Heart right ventricle (tissue), 16 donors: Measurements from ENCODE around the gene RUNX1. TPM values are rescaled to one million over a fixed set of nuclear protein-coding genes. Genes with fewer than 3 reads are reported as not detected.

Source experiments
- ATAC-seq, 8 donors: fragments of 200-7000 bp; cut with Tn5 transposase; one replicate each; pipeline ENCODE4 v1.9.1; 2020; ENCODE audit warnings: mild to moderate bottlenecking in 8 of 8, moderate library complexity in 8 of 8, moderate number of reproducible peaks in 1 of 8
- DNase-seq, 2 donors: peaks; one replicate each; pipeline ENCODE4 v3.0.0-alpha.2; 2020
- H3K27ac ChIP-seq, 10 donors: fragments of 200-600 bp; sonication (generic) in 2 of 10; one replicate each; pipeline versions ENCODE4 v1.5.0 to v1.8.0; 2020 to 2022; ENCODE audit warnings: mild to moderate bottlenecking in 3 of 10
- H3K27me3 ChIP-seq, 7 donors: fragments of 200-600 bp; one replicate each; pipeline ENCODE4 v1.8.0; 2021 to 2022; ENCODE audit warnings: mild to moderate bottlenecking in 2 of 7
- H3K36me3 ChIP-seq, 9 donors: fragments of 200-600 bp; sonication (generic) in 1 of 9; one replicate each; pipeline versions ENCODE4 v1.5.0 to v1.8.0; 2020 to 2022; ENCODE audit warnings: mild to moderate bottlenecking in 2 of 9
- H3K4me1 ChIP-seq, 9 donors: fragments of 200-600 bp; sonication (generic) in 1 of 9; one replicate each; pipeline versions ENCODE4 v1.5.0 to v1.8.0; 2020 to 2022; ENCODE audit warnings: mild to moderate bottlenecking in 4 of 9
- H3K4me3 ChIP-seq, 10 donors: fragments of 200-600 bp; sonication (generic) in 2 of 10; one replicate each; pipeline versions ENCODE4 v1.5.0 to v1.8.0; 2020 to 2022; ENCODE audit warnings: mild to moderate bottlenecking in 7 of 10, moderate library complexity in 2 of 10
- H3K9me3 ChIP-seq, 11 donors: fragments of 200-600 bp in 10 of 11; sonication (generic) in 2 of 11; one replicate each; pipeline versions ENCODE4 v1.5.0 to v1.8.0; 2013 to 2022; ENCODE audit warnings: mild to moderate bottlenecking in 2 of 11, control low read depth in 1 of 11, moderate library complexity in 1 of 11
- WGBS, 2 donors: extraction: QIAGEN DNeasy Blood & Tissue Kit; methylation state at CpG; one replicate each; pipeline ENCODE4 v1.1.7; 2013; ENCODE audit warnings: inconsistent platforms in 1 of 2; 5-methylcytosine and 5-hydroxymethylcytosine counted together
- intact Hi-C, 10 donors: fragments of 100-400 bp; cut with DNase I; formaldehyde crosslinking; loops; one replicate each; pipeline versions ENCODE4 v1.11.1 to v1.14.2; 2022
- polyA plus RNA-seq, 2 donors: library from polyadenylated mRNA; stranded (reverse); fragments of 200-250 nt; gene quantifications; one replicate each; pipeline ENCODE4 v1.2.3, GENCODE V29; 2013
- total RNA-seq, 10 donors: library from RNA; stranded (reverse); fragmentation: NEBNext Ultra II Directional in 3 of 10; extraction: Animal tissue kit (Norgen Biotek cat#: 25700) in 3 of 10; gene quantifications; one replicate each; pipeline versions ENCODE4 v1.2.1 to v1.2.4, GENCODE V29; 2021 to 2023
- TF ChIP-seq, protein P1 (sequence below), 9 donors: fragments of 200-600 bp; sonication (generic) in 2 of 9; IDR thresholded peaks; one replicate each; pipeline versions ENCODE4 v1.5.0 to v1.8.0; 2021 to 2022; ENCODE audit warnings: antibody characterized with exemption in 9 of 9, mild to moderate bottlenecking in 5 of 9, moderate library complexity in 1 of 9
- donor health status: Arrhythmogenic right ventricular cardiomyopathy.
- donor health status: ischemic (EF 13 %, LVEDD 7.1; RV severe dilation, severe dysfunction).
- donor health status: healthy with polysubstance abuse.
- donor health status: DM: no; HTN: yes; CAD: no.
- donor health status: DM: no; HTN: no; CAD: no.
- donor health status: ischemic (EF 25% LVEDD 6.9; RV normal size, moderate dysfunction).
- donor health status: ischemic (EF 25% LVEDD 5.7; RV mildly dilated, moderate dysfunction).
- donor health status: healthy.
- donor health status: DM: yes; HTN: yes; CAD: no.
- donor health status: Ischemic cardiomyopathy.
- donor health status: ischemic (EF 35%, LVEDD 5.7; RV mildly dilated, moderate dysfunction).
- donor health status: nonischemic (EF 11% LVEDD 7.7; RV severe dilation, severe dysfunction).
- donor health status: DM: yes; HTN: yes; CAD: no.
- donor health status: PGD.
- donor health status: ischemic (EF 29% LVEDD 5.4; RV normal size, mild dysfunction).
- donor health status: nonischemic (EF 23%, LVEDD 6.1; RV moderate dilation, normal function).

The RUNX1 gene
- total and polyA plus RNA-seq, 12 donors: 0.88 to 29.3 (median 3.5) TPM

DNA sequence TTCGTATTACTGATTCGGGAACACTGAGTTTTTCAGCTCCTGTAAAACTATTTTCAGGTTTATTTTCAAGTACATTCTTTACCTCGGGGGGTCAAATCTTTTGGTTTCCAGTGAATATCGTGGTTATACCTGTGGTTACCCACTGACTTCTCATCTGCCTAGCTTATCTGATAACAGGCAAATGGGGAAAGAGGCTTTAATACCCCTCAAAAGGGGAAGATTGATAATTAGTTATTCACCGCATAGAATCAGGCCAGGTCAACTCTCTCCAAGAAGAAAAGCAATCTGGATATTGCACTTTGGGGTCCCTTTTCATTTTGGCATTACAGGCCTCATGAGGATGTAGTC is 23.0 kb downstream of the RUNX1 start:
- DNase-seq (no peak), ATAC-seq (no peak)
- peaks cover 0 to 32% (median 16%) of the 10 kb centered on the region in 7 donors for H3K27me3 ChIP-seq
- no peaks in the 10 kb centered on the region for H3K36me3 ChIP-seq
- intact Hi-C loops: no loop called here
- peak overlapping the region in 4 of 10 donors; percentile 24 to 41 (median 33) for H3K4me3 ChIP-seq
- 79 to 80% methylated on average over 5 of the region's 5 CpGs for WGBS, 2 donors
- H3K27ac ChIP-seq: peak overlapping the region in 4 of 10 donors; percentile 2 to 90 (median 36)
- peaks cover 0 to 56% (median 0%) of the 10 kb centered on the region in 9 donors for H3K4me1 ChIP-seq
- TF ChIP-seq, protein P1, sequence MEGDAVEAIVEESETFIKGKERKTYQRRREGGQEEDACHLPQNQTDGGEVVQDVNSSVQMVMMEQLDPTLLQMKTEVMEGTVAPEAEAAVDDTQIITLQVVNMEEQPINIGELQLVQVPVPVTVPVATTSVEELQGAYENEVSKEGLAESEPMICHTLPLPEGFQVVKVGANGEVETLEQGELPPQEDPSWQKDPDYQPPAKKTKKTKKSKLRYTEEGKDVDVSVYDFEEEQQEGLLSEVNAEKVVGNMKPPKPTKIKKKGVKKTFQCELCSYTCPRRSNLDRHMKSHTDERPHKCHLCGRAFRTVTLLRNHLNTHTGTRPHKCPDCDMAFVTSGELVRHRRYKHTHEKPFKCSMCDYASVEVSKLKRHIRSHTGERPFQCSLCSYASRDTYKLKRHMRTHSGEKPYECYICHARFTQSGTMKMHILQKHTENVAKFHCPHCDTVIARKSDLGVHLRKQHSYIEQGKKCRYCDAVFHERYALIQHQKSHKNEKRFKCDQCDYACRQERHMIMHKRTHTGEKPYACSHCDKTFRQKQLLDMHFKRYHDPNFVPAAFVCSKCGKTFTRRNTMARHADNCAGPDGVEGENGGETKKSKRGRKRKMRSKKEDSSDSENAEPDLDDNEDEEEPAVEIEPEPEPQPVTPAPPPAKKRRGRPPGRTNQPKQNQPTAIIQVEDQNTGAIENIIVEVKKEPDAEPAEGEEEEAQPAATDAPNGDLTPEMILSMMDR (IDR thresholded peaks at IDR 0.05): no peak
- peaks cover 0 to 4% (median 0%) of the 10 kb centered on the region in 11 donors for H3K9me3 ChIP-seq

DNA sequence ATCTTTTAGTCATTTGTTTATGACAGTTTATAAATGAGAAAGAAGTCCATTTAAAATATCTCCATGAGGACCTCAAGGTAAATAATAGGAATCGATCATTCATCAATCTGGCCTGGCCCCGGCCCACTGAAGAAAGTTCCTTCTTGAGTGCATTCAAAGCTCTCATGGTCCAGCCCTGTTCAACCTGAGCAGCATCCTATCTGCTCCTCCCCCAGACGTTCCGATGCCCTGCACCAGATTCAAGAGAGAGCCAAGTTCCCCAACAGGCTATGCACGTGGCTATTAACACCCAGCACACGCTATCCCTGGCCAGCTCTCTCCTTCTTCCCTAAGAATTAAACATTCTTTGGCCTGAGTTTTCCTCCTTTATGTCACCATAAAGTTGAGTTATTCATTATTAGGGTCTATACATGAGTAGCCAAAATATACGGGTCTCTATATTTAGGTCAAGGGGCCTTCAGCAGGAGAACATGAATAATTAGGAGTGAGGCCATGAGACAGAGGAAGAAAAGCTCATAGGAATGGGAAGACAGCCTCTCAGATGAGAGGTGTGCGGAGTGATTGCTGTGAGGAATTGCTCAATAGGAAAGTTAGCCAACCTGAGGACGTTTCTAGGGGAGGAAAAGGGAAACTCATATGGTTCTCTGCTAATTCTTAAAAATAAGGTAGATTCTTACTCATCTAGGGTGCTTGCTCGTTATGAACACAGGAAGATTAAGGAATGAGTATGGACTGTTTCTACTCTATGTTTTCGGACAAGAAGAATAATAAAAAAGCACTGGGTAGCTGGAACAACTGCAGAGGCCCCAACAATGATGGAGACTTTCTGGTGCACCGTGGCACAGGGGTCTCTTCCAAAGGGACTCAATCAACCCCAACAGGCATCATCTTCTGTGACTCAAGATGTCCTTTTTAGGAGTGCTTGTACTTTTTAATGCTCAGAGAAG is 23.6 kb downstream of the RUNX1 start:
- peaks cover 0 to 32% (median 11%) of the 10 kb centered on the region in 7 donors for H3K27me3 ChIP-seq
- H3K9me3 ChIP-seq: peaks cover 0 to 4% (median 0%) of the 10 kb centered on the region in 11 donors
- H3K27ac ChIP-seq: peak overlapping the region in 2 of 10 donors; percentile 18 to 90
- peaks cover 0 to 61% (median 0%) of the 10 kb centered on the region in 9 donors for H3K4me1 ChIP-seq
- intact Hi-C loops: no loop called here
- no peak for DNase-seq
- no peak for ATAC-seq
- WGBS, 2 donors: 78 to 81% methylated on average over 12 of the region's 12 CpGs
- no peaks in the 10 kb centered on the region for H3K36me3 ChIP-seq
- TF ChIP-seq, protein P1 (IDR thresholded peaks at IDR 0.05): no peak
- peak overlapping the region in 1 of 10 donors; percentile 41 for H3K4me3 ChIP-seq

DNA sequence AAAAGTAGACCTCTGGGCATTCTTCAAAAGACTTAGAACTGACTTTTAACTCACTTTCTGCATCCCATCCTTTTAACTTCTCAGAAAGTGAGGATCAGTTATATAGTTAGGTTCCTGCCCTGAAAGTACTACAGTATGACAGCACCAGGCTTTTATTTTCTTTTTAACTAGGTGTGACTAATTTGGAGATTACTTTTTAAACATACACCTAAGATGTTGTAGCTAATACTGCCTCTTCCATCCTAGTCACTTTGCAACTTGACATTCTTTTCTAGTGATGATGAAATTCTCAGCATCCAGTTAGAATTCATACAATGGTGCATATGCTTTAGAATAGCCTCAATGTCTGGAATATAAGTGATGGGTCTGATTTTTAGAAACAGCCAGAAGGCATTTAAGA is 24.6 kb downstream of the RUNX1 start:
- TF ChIP-seq, protein P1 (IDR thresholded peaks at IDR 0.05): no peak
- Histone ChIP-seq H3K27me3 (peaks cover 0 to 36% (median 7%) of the 10 kb centered on the region in 7 donors), H3K4me3 (no peak overlapping the region), H3K4me1 (peaks cover 0 to 67% (median 0%) of the 10 kb centered on the region in 9 donors), H3K27ac (no peak overlapping the region), H3K36me3 (no peaks in the 10 kb centered on the region), H3K9me3 (peaks cover 0 to 4% (median 0%) of the 10 kb centered on the region in 11 donors)
- ATAC-seq (no peak), DNase-seq (no peak)
- intact Hi-C loops: no loop called here

DNA sequence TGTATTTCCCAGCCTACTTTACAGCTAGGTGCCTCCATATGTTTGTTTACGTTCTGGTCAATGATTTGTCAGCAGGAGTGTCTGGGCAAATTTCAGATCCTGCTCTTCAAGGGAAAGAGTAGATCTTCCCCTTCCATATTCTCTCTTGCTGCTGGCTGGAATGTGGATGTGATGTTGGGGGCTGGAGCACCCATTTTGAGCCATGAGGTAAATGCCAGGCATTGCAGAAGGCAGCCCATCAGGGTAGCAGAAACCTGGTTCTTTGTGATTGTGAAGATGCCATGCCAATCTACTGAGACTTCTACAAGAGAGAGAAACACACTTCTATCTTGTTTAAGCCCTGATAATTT is 25.1 kb downstream of the RUNX1 start:
- peaks cover 0 to 36% (median 6%) of the 10 kb centered on the region in 7 donors for H3K27me3 ChIP-seq
- peaks cover 0 to 4% (median 0%) of the 10 kb centered on the region in 11 donors for H3K9me3 ChIP-seq
- ATAC-seq (no peak), DNase-seq (no peak)
- 92 to 95% methylated on average over 1 of the region's 1 CpG for WGBS, 2 donors
- TF ChIP-seq, protein P1 (IDR thresholded peaks at IDR 0.05): no peak
- peaks cover 0 to 63% (median 0%) of the 10 kb centered on the region in 9 donors for H3K4me1 ChIP-seq
- intact Hi-C loops: no loop called here
- H3K4me3 ChIP-seq: no peak overlapping the region
- peaks cover 0 to 4% (median 0%) of the 10 kb centered on the region in 9 donors for H3K36me3 ChIP-seq
- H3K27ac ChIP-seq: no peak overlapping the region
